H1 (cell line): ENCODE measurements around the gene STX8. TPM values are rescaled to one million over a fixed set of nuclear protein-coding genes. Genes with fewer than 3 reads are reported as not detected.

Source experiments
- BACH1 ChIP-seq: IDR thresholded peaks from 2 replicates; pipeline ENCODE4 v1.6.1; 2012; ENCODE audit warnings: low read length, improper control_type of control experiment
- BRCA1 ChIP-seq: IDR thresholded peaks from 2 replicates; pipeline ENCODE4 v1.6.1; 2012; ENCODE audit warnings: low read depth, low read length, improper control_type of control experiment
- CHD7 ChIP-seq: fragments of 300-600 bp; sonication (generic); IDR thresholded peaks from 2 replicates; pipeline ENCODE4 v1.7.1; 2012; ENCODE audit warnings: low read length, moderate library complexity, mild to moderate bottlenecking, inconsistent platforms; ENCODE audit not compliant: insufficient replicate concordance
- SAP30 ChIP-seq: fragments of 300-600 bp; sonication (generic); IDR thresholded peaks from 2 replicates; pipeline ENCODE4 v1.7.1; 2012; ENCODE audit warnings: low read length, moderate library complexity, mild to moderate bottlenecking, inconsistent platforms; ENCODE audit not compliant: insufficient read depth, insufficient replicate concordance
- TAF1 ChIP-seq: IDR thresholded peaks from 2 replicates; pipeline ENCODE4 v1.6.1; 2011; ENCODE audit warnings: mild to moderate bottlenecking, low read depth, low read length
- polyA plus RNA-seq, 7 experiments: library from polyadenylated mRNA; depleted of rRNA in 3 of 7; stranded (reverse) in 5 of 7; unstranded in 2 of 7; fragments of >200 nt in 5 of 7; fragments of 200-250 nt in 2 of 7; gene quantifications; 1 replicate in 5 of 7; 2 replicates in 1 of 7; 4 replicates in 1 of 7; pipeline versions ENCODE4 v1.2.1 to v1.2.3, GENCODE V29; 2011 to 2013; ENCODE audit warnings: missing spikeins in 2 of 7, mixed read lengths in 2 of 7
- total RNA-seq: library from RNA; stranded (reverse); fragmentation: NEBNext Ultra II Directional; extraction: Animal tissue kit (Norgen Biotek cat#: 25700); gene quantifications from 2 replicates; pipeline ENCODE4 v1.2.1, GENCODE V29; 2021

The STX8 gene
- total and polyA plus RNA-seq, 2 of the 8 experiments (the other 6 are each of a cell fraction or from before 2014, with no cell fraction given), result 22.8 to 42.5 TPM

- TF ChIP-seq CHD7 (no peak), SAP30 (no peak), TAF1 (no peak), BRCA1 (no peak), BACH1 (no peak)
- TF ChIP-seq, all 59 proteins: peak for 0
Measured at GRCh38 chr17:9432134-9432885, 143.3 kb downstream of the STX8 start (continued).
